Heart left ventricle (tissue), 16 donors: ENCODE results near the gene FOXN3. TPM values are rescaled to one million over a fixed set of nuclear protein-coding genes. Genes with fewer than 3 reads are reported as not detected.

Source experiments
- ATAC-seq, 4 donors: fragments of 200-7000 bp; cut with Tn5 transposase; one replicate each; pipeline ENCODE4 v1.9.1; 2020 to 2022; ENCODE audit warnings: moderate library complexity in 4 of 4, mild to moderate bottlenecking in 3 of 4, moderate number of reproducible peaks in 1 of 4
- DNase-seq, 5 donors: peaks; one replicate each; pipeline ENCODE4 v3.0.0-alpha.2; 2020
- H3K27ac ChIP-seq, 12 donors: fragments of 200-600 bp; sonication (generic) in 4 of 12; one replicate each; pipeline versions ENCODE4 v1.5.0 to v1.8.0; 2016 to 2022; ENCODE audit warnings: mild to moderate bottlenecking in 2 of 12
- H3K27me3 ChIP-seq, 9 donors: fragments of 200-600 bp; sonication (generic) in 2 of 9; one replicate each; pipeline versions ENCODE4 v1.5.1 to v1.8.0; 2016 to 2022; ENCODE audit warnings: mild to moderate bottlenecking in 3 of 9
- H3K36me3 ChIP-seq, 9 donors: fragments of 200-600 bp; sonication (generic) in 2 of 9; one replicate each; pipeline versions ENCODE4 v1.5.0 to v1.8.0; 2018 to 2022; ENCODE audit warnings: mild to moderate bottlenecking in 2 of 9
- H3K4me1 ChIP-seq, 12 donors: fragments of 200-600 bp; sonication (generic) in 4 of 12; one replicate each; pipeline versions ENCODE4 v1.5.0 to v1.8.0; 2016 to 2022; ENCODE audit warnings: mild to moderate bottlenecking in 3 of 12
- H3K4me3 ChIP-seq, 12 donors: fragments of 200-600 bp; sonication (generic) in 4 of 12; one replicate each; pipeline versions ENCODE4 v1.5.0 to v1.8.0; 2017 to 2022; ENCODE audit warnings: mild to moderate bottlenecking in 9 of 12, moderate library complexity in 4 of 12
- H3K9me3 ChIP-seq, 12 donors: fragments of 200-600 bp; sonication (generic) in 4 of 12; one replicate each; pipeline versions ENCODE4 v1.5.0 to v1.8.0; 2016 to 2022; ENCODE audit warnings: mild to moderate bottlenecking in 1 of 12
- CTCF ChIP-seq, 12 donors: fragments of 200-600 bp; sonication (generic) in 4 of 12; IDR thresholded peaks; one replicate each; pipeline versions ENCODE4 v1.5.0 to v1.8.0; 2018 to 2022; ENCODE audit warnings: antibody characterized with exemption in 12 of 12, mild to moderate bottlenecking in 5 of 12
- POLR2A ChIP-seq, 2 donors: fragments of 450-650 bp; IDR thresholded peaks; one replicate each; pipeline ENCODE4 v1.6.1; 2017; ENCODE audit warnings: antibody characterized with exemption in 2 of 2, mild to moderate bottlenecking in 2 of 2, moderate library complexity in 2 of 2
- WGBS, 4 donors: extraction: QIAGEN DNeasy Blood & Tissue Kit in 2 of 4; methylation state at CpG; one replicate each; pipeline versions ENCODE4 v1.1.5 to v1.1.7; 2013 to 2018; 5-methylcytosine and 5-hydroxymethylcytosine counted together
- intact Hi-C, 10 donors: fragments of 100-400 bp; cut with DNase I; formaldehyde crosslinking; loops; one replicate each; pipeline versions ENCODE4 v1.11.1 to v1.14.2; 2022
- polyA plus RNA-seq, 2 donors: library from polyadenylated mRNA; stranded (reverse); fragments of 200-250 nt; gene quantifications; one replicate each; pipeline ENCODE4 v1.2.3, GENCODE V29; 2013
- total RNA-seq, 9 donors: library from RNA; depleted of rRNA in 2 of 9; stranded (reverse); fragments of >200 nt in 2 of 9; fragmentation: NEBNext Ultra II Directional in 3 of 9; extraction: Animal tissue kit (Norgen Biotek cat#: 25700) in 3 of 9; gene quantifications; one replicate each; pipeline versions ENCODE4 v1.1.0 to v1.2.4, GENCODE V29; 2016 to 2023
- donor health status: ischemic (EF 13 %, LVEDD 7.1; RV severe dilation, severe dysfunction).
- donor health status: healthy with polysubstance abuse.
- donor health status: DM: no; HTN: yes; CAD: no.
- donor health status: DM: no; HTN: no; CAD: no.
- donor health status: ischemic (EF 25% LVEDD 6.9; RV normal size, moderate dysfunction).
- donor health status: ischemic (EF 25% LVEDD 5.7; RV mildly dilated, moderate dysfunction).
- donor health status: healthy.
- donor health status: DM: yes; HTN: yes; CAD: no.
- donor health status: ischemic (EF 35%, LVEDD 5.7; RV mildly dilated, moderate dysfunction).
- donor health status: nonischemic (EF 11% LVEDD 7.7; RV severe dilation, severe dysfunction).
- donor health status: DM: yes; HTN: yes; CAD: no.
- donor health status: PGD.
- donor health status: ischemic (EF 29% LVEDD 5.4; RV normal size, mild dysfunction).
- donor health status: nonischemic (EF 23%, LVEDD 6.1; RV moderate dilation, normal function).

Gene FOXN3
- total and polyA plus RNA-seq, 11 donors = 24.4 to 161 (median 111) TPM

- H3K4me3 ChIP-seq = peak overlapping the region in 10 of 12 donors; percentile 0 to 45 (median 24)
- WGBS, 4 donors = 44 to 53% (median 49%) methylated on average over 11 of the region's 11 CpGs
- peaks cover 0 to 35% (median 24%) of the 10 kb centered on the region in 12 donors for H3K4me1 ChIP-seq
- peak overlapping the region in 10 of 12 donors; percentile 23 to 90 (median 41) for H3K27ac ChIP-seq
- no peaks in the 10 kb centered on the region for H3K27me3 ChIP-seq
- H3K9me3 ChIP-seq = peaks cover 0 to 10% (median 0%) of the 10 kb centered on the region in 12 donors
- ATAC-seq (peak; percentile 48 to 68 (median 60)), DNase-seq (no peak)
- intact Hi-C loops = loop anchor here in 3 of 10 donors (10.0 kb wide), 3 partner anchors 121 to 749 kb away; no protein-coding TSS in a partner anchor
- TF ChIP-seq CTCF (IDR thresholded peaks at IDR 0.05) (no peak), POLR2A (IDR thresholded peaks at IDR 0.05) (no peak)
- H3K36me3 ChIP-seq = peaks cover 0 to 23% (median 15%) of the 10 kb centered on the region in 9 donors
Observed at GRCh38 chr14:89165189-89166181, 251.5 kb downstream of the FOXN3 start.

- no peak for TF ChIP-seq POLR2A (IDR thresholded peaks at IDR 0.05)
- TF ChIP-seq CTCF (IDR thresholded peaks at IDR 0.05) = no peak
Observed at GRCh38 chr14:89164168-89165073, 252.6 kb downstream of the FOXN3 start.

GRCh38 chr14:89163031-89163636 is 253.9 kb downstream of the FOXN3 start:
- TF ChIP-seq POLR2A (IDR thresholded peaks at IDR 0.05) (no peak), CTCF (IDR thresholded peaks at IDR 0.05) (no peak)
- Histone ChIP-seq H3K36me3 (peaks cover 0 to 40% (median 19%) of the 10 kb centered on the region in 9 donors), H3K4me3 (no peak overlapping the region), H3K27me3 (no peaks in the 10 kb centered on the region), H3K27ac (no peak overlapping the region), H3K4me1 (peaks cover 0 to 35% (median 24%) of the 10 kb centered on the region in 12 donors), H3K9me3 (peaks cover 0 to under 1% (median 0%) of the 10 kb centered on the region in 12 donors)
- DNase-seq = no peak
- 67 to 78% (median 72%) methylated on average over 17 of the region's 17 CpGs for WGBS, 4 donors
- intact Hi-C loops = loop anchor here in 5 of 10 donors (5.0 to 10.0 kb wide), 4 partner anchors 118 to 752 kb away; no protein-coding TSS in a partner anchor
- peak in 3 of 4 donors; percentile 18 to 38 (median 20) for ATAC-seq

More at GRCh38 chr14:89164168-89165073, 252.6 kb downstream of the FOXN3 start:
- Histone ChIP-seq H3K27me3 (no peaks in the 10 kb centered on the region), H3K4me1 (peaks cover 0 to 35% (median 24%) of the 10 kb centered on the region in 12 donors), H3K36me3 (peaks cover 0 to 32% (median 19%) of the 10 kb centered on the region in 9 donors), H3K9me3 (peaks cover 0 to 10% (median 0%) of the 10 kb centered on the region in 12 donors), H3K4me3 (peak overlapping the region in 8 of 12 donors; percentile 0 to 45 (median 26)), H3K27ac (peak overlapping the region in 9 of 12 donors; percentile 23 to 90 (median 44))
- WGBS, 4 donors = 72 to 85% (median 82%) methylated on average over 15 to 18 of the region's 18 CpGs
- intact Hi-C loops = loop anchor here in 5 of 10 donors (5.0 to 10.0 kb wide), 4 partner anchors 120 to 750 kb away; no protein-coding TSS in a partner anchor
- no peak for DNase-seq
- peak in 3 of 4 donors; percentile 27 to 43 (median 32) for ATAC-seq
